OCI-LY7 (cell line): ENCODE data around the gene FNIP1.

ENCODE experiments used
- EZH2phosphoT487 ChIP-seq: fragments of 200-600 bp; sonication (generic); IDR thresholded peaks from 2 replicates; pipeline ENCODE4 v1.6.1; 2018; ENCODE audit warnings: low read depth, borderline replicate concordance, mild to moderate bottlenecking, mixed run types, antibody characterized with exemption, low read length, moderate library complexity, mixed read lengths
- TF ChIP-seq, protein P1 (sequence below): fragments of 200-600 bp; sonication (generic); conservative IDR thresholded peaks from 2 replicates; pipeline ENCODE4 v1.5.1; 2014; ENCODE audit warnings: mild to moderate bottlenecking, antibody characterized with exemption, low read length, moderate library complexity, mixed read lengths

- TF ChIP-seq, protein P1, sequence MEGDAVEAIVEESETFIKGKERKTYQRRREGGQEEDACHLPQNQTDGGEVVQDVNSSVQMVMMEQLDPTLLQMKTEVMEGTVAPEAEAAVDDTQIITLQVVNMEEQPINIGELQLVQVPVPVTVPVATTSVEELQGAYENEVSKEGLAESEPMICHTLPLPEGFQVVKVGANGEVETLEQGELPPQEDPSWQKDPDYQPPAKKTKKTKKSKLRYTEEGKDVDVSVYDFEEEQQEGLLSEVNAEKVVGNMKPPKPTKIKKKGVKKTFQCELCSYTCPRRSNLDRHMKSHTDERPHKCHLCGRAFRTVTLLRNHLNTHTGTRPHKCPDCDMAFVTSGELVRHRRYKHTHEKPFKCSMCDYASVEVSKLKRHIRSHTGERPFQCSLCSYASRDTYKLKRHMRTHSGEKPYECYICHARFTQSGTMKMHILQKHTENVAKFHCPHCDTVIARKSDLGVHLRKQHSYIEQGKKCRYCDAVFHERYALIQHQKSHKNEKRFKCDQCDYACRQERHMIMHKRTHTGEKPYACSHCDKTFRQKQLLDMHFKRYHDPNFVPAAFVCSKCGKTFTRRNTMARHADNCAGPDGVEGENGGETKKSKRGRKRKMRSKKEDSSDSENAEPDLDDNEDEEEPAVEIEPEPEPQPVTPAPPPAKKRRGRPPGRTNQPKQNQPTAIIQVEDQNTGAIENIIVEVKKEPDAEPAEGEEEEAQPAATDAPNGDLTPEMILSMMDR, result no peak
- TF ChIP-seq EZH2phosphoT487, result no peak
Observed at GRCh38 chr5:131719564-131719963, 77.3 kb downstream of the FNIP1 start.
